Activated naive CD8-positive, alpha-beta T cell treated with anti-CD3 and anti-CD28 coated beads for 36 hours (primary cell): ENCODE results near the gene ZNF181. TPM values are rescaled to one million over a fixed set of nuclear protein-coding genes. Genes with fewer than 3 reads are reported as not detected.
"Not testable (repeated sequence)": the region's sequence is repeated elsewhere in the genome, so short reads cannot be mapped to it uniquely, and the experiment has no call there.

Experiments
- DNase-seq: peaks from one replicate; pipeline ENCODE4 v3.0.0; 2021
- H3K27ac Mint-ChIP-seq: one replicate; pipeline ENCODE4 v1.8.0; 2022; ENCODE audit warnings: mild to moderate bottlenecking, moderate library complexity, mixed read lengths
- H3K27me3 Mint-ChIP-seq: one replicate; pipeline ENCODE4 v1.8.0; 2022; ENCODE audit warnings: mild to moderate bottlenecking, mixed read lengths
- H3K36me3 Mint-ChIP-seq: one replicate; pipeline ENCODE4 v1.8.0; 2021; ENCODE audit warnings: mild to moderate bottlenecking, mixed read lengths
- H3K4me1 Mint-ChIP-seq: one replicate; pipeline ENCODE4 v1.8.0; 2021; ENCODE audit warnings: mixed read lengths
- H3K4me3 Mint-ChIP-seq: one replicate; pipeline ENCODE4 v1.8.0; 2022; ENCODE audit warnings: mild to moderate bottlenecking, moderate library complexity, mixed read lengths
- H3K9me3 Mint-ChIP-seq: one replicate; pipeline ENCODE4 v1.8.0; 2022; ENCODE audit warnings: mixed read lengths
- total RNA-seq, 2 experiments: library from RNA; stranded (reverse); gene quantifications; one replicate each; pipeline ENCODE4 v1.2.3, GENCODE V29; 2021

The ZNF181 gene
- 1 to 10 TPM; 5.7 to 5.9 TPM for total RNA-seq

GRCh38 chr19:34733746-34734536 is at the start of gene ZNF181:
Gene ZNF181, plus strand, starts transcription at chr19:34734243. Its CDS starts 795 bp downstream, at chr19:34735038.
- Mint-ChIP-seq H3K27ac (peak within 1 kb of the TSS; percentile 99), H3K4me1 (peaks cover 19% of the 10 kb centered on the region), H3K4me3 (peak within 1 kb of the TSS; percentile 95), H3K36me3 (peaks cover 36% of the 10 kb centered on the region), H3K27me3 (no peaks in the 10 kb centered on the region), H3K9me3 (peaks cover 11% of the 10 kb centered on the region)
- DNase-seq: peak; percentile 80

GRCh38 chr19:34685266-34685665 is 48.8 kb upstream of the ZNF181 start:
- Mint-ChIP-seq H3K9me3 (peaks cover 61% of the 10 kb centered on the region), H3K36me3 (peaks cover 58% of the 10 kb centered on the region)
- H3K27ac Mint-ChIP-seq, H3K4me3 Mint-ChIP-seq, DNase-seq, H3K27me3 Mint-ChIP-seq, H3K4me1 Mint-ChIP-seq: not testable (repeated sequence)

GRCh38 chr19:34686455-34686854 is 47.6 kb upstream of the ZNF181 start:
- H3K9me3 Mint-ChIP-seq: peaks cover 60% of the 10 kb centered on the region
- H3K27me3 Mint-ChIP-seq: peaks cover 5% of the 10 kb centered on the region
- H3K4me3 Mint-ChIP-seq: no peak overlapping the region
- no peak overlapping the region for H3K27ac Mint-ChIP-seq
- peaks cover 49% of the 10 kb centered on the region for H3K36me3 Mint-ChIP-seq
- no peak for DNase-seq
- H3K4me1 Mint-ChIP-seq: no peaks in the 10 kb centered on the region

- H3K27ac Mint-ChIP-seq: no peak overlapping the region
- H3K36me3 Mint-ChIP-seq: peaks cover 41% of the 10 kb centered on the region
- H3K27me3 Mint-ChIP-seq: peaks cover 13% of the 10 kb centered on the region
- H3K9me3 Mint-ChIP-seq: peaks cover 59% of the 10 kb centered on the region
- no peaks in the 10 kb centered on the region for H3K4me1 Mint-ChIP-seq
- H3K4me3 Mint-ChIP-seq: no peak overlapping the region
- no peak for DNase-seq
Observed at GRCh38 chr19:34687348-34687747, 46.7 kb upstream of the ZNF181 start.

- peaks cover 50% of the 10 kb centered on the region for H3K9me3 Mint-ChIP-seq
- DNase-seq: no peak
- H3K27ac Mint-ChIP-seq: no peak overlapping the region
- no peak overlapping the region for H3K4me3 Mint-ChIP-seq
- no peaks in the 10 kb centered on the region for H3K4me1 Mint-ChIP-seq
- H3K27me3 Mint-ChIP-seq: peaks cover 23% of the 10 kb centered on the region
- H3K36me3 Mint-ChIP-seq: peaks cover 30% of the 10 kb centered on the region
Observed at GRCh38 chr19:34688592-34688991, 45.5 kb upstream of the ZNF181 start.

- H3K9me3 Mint-ChIP-seq: peaks cover 42% of the 10 kb centered on the region
- H3K36me3 Mint-ChIP-seq: peaks cover 13% of the 10 kb centered on the region
- DNase-seq: no peak
- H3K27me3 Mint-ChIP-seq: peaks cover 40% of the 10 kb centered on the region
- H3K27ac Mint-ChIP-seq: no peak overlapping the region
- no peaks in the 10 kb centered on the region for H3K4me1 Mint-ChIP-seq
- H3K4me3 Mint-ChIP-seq: no peak overlapping the region
Observed at GRCh38 chr19:34690372-34690771, 43.7 kb upstream of the ZNF181 start.

- Mint-ChIP-seq H3K9me3 (peaks cover 20% of the 10 kb centered on the region), H3K27me3 (peaks cover 46% of the 10 kb centered on the region), H3K4me1 (no peaks in the 10 kb centered on the region), H3K27ac (no peak overlapping the region), H3K4me3 (no peak overlapping the region), H3K36me3 (peaks cover 4% of the 10 kb centered on the region)
- no peak for DNase-seq
Observed at GRCh38 chr19:34692549-34692948, 41.5 kb upstream of the ZNF181 start.

GRCh38 chr19:34707661-34708060 is 26.4 kb upstream of the ZNF181 start:
- DNase-seq: no peak
- H3K36me3 Mint-ChIP-seq: peaks cover 7% of the 10 kb centered on the region
- peaks cover 31% of the 10 kb centered on the region for H3K27me3 Mint-ChIP-seq
- H3K4me3 Mint-ChIP-seq: no peak overlapping the region
- H3K9me3 Mint-ChIP-seq: peaks cover 11% of the 10 kb centered on the region
- H3K27ac Mint-ChIP-seq: no peak overlapping the region
- peaks cover 1% of the 10 kb centered on the region for H3K4me1 Mint-ChIP-seq

GRCh38 chr19:34711890-34712289 is 22.2 kb upstream of the ZNF181 start:
- Mint-ChIP-seq H3K9me3 (peaks cover 13% of the 10 kb centered on the region), H3K36me3 (peaks cover 7% of the 10 kb centered on the region), H3K27ac (no peak overlapping the region), H3K4me3 (no peak overlapping the region), H3K27me3 (peaks cover 27% of the 10 kb centered on the region), H3K4me1 (peaks cover 1% of the 10 kb centered on the region)
- DNase-seq: no peak

GRCh38 chr19:34712395-34713261 is 21.4 kb upstream of the ZNF181 start:
- DNase-seq: peak; percentile 36
- Mint-ChIP-seq H3K36me3 (peaks cover 7% of the 10 kb centered on the region), H3K27me3 (peaks cover 31% of the 10 kb centered on the region), H3K9me3 (peaks cover 13% of the 10 kb centered on the region), H3K27ac (no peak overlapping the region), H3K4me3 (no peak overlapping the region), H3K4me1 (peaks cover 1% of the 10 kb centered on the region)

GRCh38 chr19:34713262-34713637 is 20.8 kb upstream of the ZNF181 start:
- Mint-ChIP-seq H3K27me3 (peaks cover 31% of the 10 kb centered on the region), H3K4me3 (no peak overlapping the region), H3K36me3 (peaks cover 7% of the 10 kb centered on the region), H3K27ac (no peak overlapping the region), H3K9me3 (peaks cover 13% of the 10 kb centered on the region), H3K4me1 (peaks cover 1% of the 10 kb centered on the region)
- no peak for DNase-seq

- H3K27ac Mint-ChIP-seq: no peak overlapping the region
Observed at GRCh38 chr19:34715357-34715756, 18.7 kb upstream of the ZNF181 start.

GRCh38 chr19:34722353-34722752 is 11.7 kb upstream of the ZNF181 start:
- DNase-seq: no peak
- Mint-ChIP-seq H3K9me3 (no peaks in the 10 kb centered on the region), H3K27me3 (peaks cover 27% of the 10 kb centered on the region), H3K36me3 (no peaks in the 10 kb centered on the region), H3K4me3 (no peak overlapping the region), H3K4me1 (no peaks in the 10 kb centered on the region), H3K27ac (no peak overlapping the region)

More at GRCh38 chr19:34715357-34715756, 18.7 kb upstream of the ZNF181 start:
- DNase-seq: no peak
- Mint-ChIP-seq H3K36me3 (peaks cover 7% of the 10 kb centered on the region), H3K4me1 (peaks cover 1% of the 10 kb centered on the region), H3K4me3 (no peak overlapping the region), H3K27me3 (peaks cover 25% of the 10 kb centered on the region), H3K9me3 (peaks cover 13% of the 10 kb centered on the region)

GRCh38 chr19:34725400-34725799 is 8.6 kb upstream of the ZNF181 start:
- no peak overlapping the region for H3K4me3 Mint-ChIP-seq
- no peak overlapping the region for H3K27ac Mint-ChIP-seq
- no peak for DNase-seq
- H3K4me1 Mint-ChIP-seq: no peaks in the 10 kb centered on the region
- H3K36me3 Mint-ChIP-seq: no peaks in the 10 kb centered on the region
- H3K9me3 Mint-ChIP-seq: no peaks in the 10 kb centered on the region
- peaks cover 29% of the 10 kb centered on the region for H3K27me3 Mint-ChIP-seq

- H3K27ac Mint-ChIP-seq: no peak overlapping the region
- no peak overlapping the region for H3K4me3 Mint-ChIP-seq
- H3K4me1 Mint-ChIP-seq: peaks cover 19% of the 10 kb centered on the region
- peaks cover 16% of the 10 kb centered on the region for H3K27me3 Mint-ChIP-seq
- no peak for DNase-seq
- H3K36me3 Mint-ChIP-seq: peaks cover 16% of the 10 kb centered on the region
- H3K9me3 Mint-ChIP-seq: peaks cover 8% of the 10 kb centered on the region
Observed at GRCh38 chr19:34731019-34731829, 2.8 kb upstream of the ZNF181 start.
